Retinal pigment epithelial cell (primary cell): ENCODE data around the gene TBCD.
"Not testable (repeated sequence)": the region's sequence is repeated elsewhere in the genome, so short reads cannot be mapped to it uniquely, and the experiment has no call there.

Experiments
- DNase-seq: peaks from one replicate; pipeline ENCODE4 v3.0.0-alpha.2; 2010; ENCODE audit warnings: low read depth
- H3K4me3 ChIP-seq: 2 replicates; pipeline ENCODE4 v1.5.1; 2011; ENCODE audit warnings: mild to moderate bottlenecking, low read length, control low read depth, moderate library complexity
- CTCF ChIP-seq: conservative IDR thresholded peaks from 2 replicates; pipeline ENCODE4 v1.5.1; 2011; ENCODE audit warnings: low read depth, low read length, control low read depth, inconsistent platforms

The TBCD gene

GRCh38 chr17:82754297-82755208 is 2.7 kb downstream of the TBCD start:
- peak overlapping the region; percentile 67 for H3K4me3 ChIP-seq
- TF ChIP-seq CTCF: no peak
- DNase-seq: peak; percentile 81

GRCh38 chr17:82756166-82756565 is 4.3 kb downstream of the TBCD start:
- no peak for DNase-seq
- no peak overlapping the region for H3K4me3 ChIP-seq
- no peak for TF ChIP-seq CTCF

- no peak for TF ChIP-seq CTCF
- no peak for DNase-seq
These were observed 13.5 kb downstream of the TBCD start for GRCh38 chr17:82765371-82765770.

GRCh38 chr17:82767041-82767754 is 15.3 kb downstream of the TBCD start:
- DNase-seq: no peak
- TF ChIP-seq CTCF: peak; percentile 73
- no peak overlapping the region for H3K4me3 ChIP-seq

More at GRCh38 chr17:82765371-82765770, 13.5 kb downstream of the TBCD start:
- no peak overlapping the region for H3K4me3 ChIP-seq

- no peak for TF ChIP-seq CTCF
- no peak for DNase-seq
- no peak overlapping the region for H3K4me3 ChIP-seq
These were observed 17.2 kb downstream of the TBCD start for GRCh38 chr17:82769041-82769440.

- H3K4me3 ChIP-seq: no peak overlapping the region
- no peak for TF ChIP-seq CTCF
- no peak for DNase-seq
These were observed 20.2 kb downstream of the TBCD start for GRCh38 chr17:82772026-82772425.

- not testable (repeated sequence) for H3K4me3 ChIP-seq, DNase-seq
These were observed 22.6 kb downstream of the TBCD start for GRCh38 chr17:82774456-82774855.
